Measurements from ENCODE around the gene GMNN. TPM values are rescaled to one million over a fixed set of nuclear protein-coding genes. Genes with fewer than 3 reads are reported as not detected.

GMNN gene
- total RNA-seq, 1 donor: 9.4 TPM

DNA sequence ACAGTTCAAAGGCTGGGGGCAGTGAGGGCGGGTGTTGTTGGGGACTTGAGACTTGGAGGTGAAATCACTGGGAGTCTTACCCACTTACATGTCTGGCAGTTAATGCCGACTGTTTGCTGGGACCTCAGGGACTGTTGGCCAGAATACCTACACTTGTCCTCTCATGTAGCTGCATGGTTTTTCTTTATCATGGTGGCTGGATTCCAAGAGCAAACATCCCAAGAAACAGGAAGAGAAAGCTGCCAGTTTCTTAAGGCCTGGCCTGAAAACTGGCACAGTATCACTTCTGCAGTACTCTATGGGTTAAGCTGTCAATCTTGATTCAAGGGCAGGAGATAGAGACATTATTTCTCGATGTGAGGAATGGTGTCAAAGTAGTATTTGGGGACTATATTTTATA lies 36.0 kb upstream of the GMNN start:
- Histone ChIP-seq H2AFZ (ENCODE audit: low read length) (peak overlapping the region; percentile 79), H3K4me3 (ENCODE audit: insufficient read depth, low read length) (no peak overlapping the region), H3K4me2 (ENCODE audit: insufficient read depth, low read length) (no peak overlapping the region), H3K4me1 (ENCODE audit: insufficient read depth, low read length) (peaks cover 29% of the 10 kb centered on the region), H3K9me3 (ENCODE audit: low read depth, low read length) (no peaks in the 10 kb centered on the region), H3K79me2 (ENCODE audit: insufficient read depth, low read length) (no peaks in the 10 kb centered on the region), H3K27me3 (ENCODE audit: insufficient read depth, low read length) (no peaks in the 10 kb centered on the region), H3K36me3 (ENCODE audit: insufficient read depth, low read length) (no peaks in the 10 kb centered on the region), H3K27ac (ENCODE audit: low read depth, low read length) (no peak overlapping the region), H4K20me1 (ENCODE audit: insufficient read depth, low read length) (no peaks in the 10 kb centered on the region)
- DNase-seq (ENCODE audit: insufficient read length, low spot score, missing footprints): no peak
- TF ChIP-seq CTCF (IDR thresholded peaks at IDR 0.05; ENCODE audit: extremely low read depth, low read depth, low read length): no peak

GRCh38 chr6:24740861-24741260 lies 33.9 kb upstream of the GMNN start:
- H3K36me3 ChIP-seq (ENCODE audit: insufficient read depth, low read length): no peaks in the 10 kb centered on the region
- H3K27me3 ChIP-seq (ENCODE audit: insufficient read depth, low read length): no peaks in the 10 kb centered on the region
- H3K4me2 ChIP-seq (ENCODE audit: insufficient read depth, low read length): no peak overlapping the region
- no peak overlapping the region for H3K4me3 ChIP-seq (ENCODE audit: insufficient read depth, low read length)
- H3K79me2 ChIP-seq (ENCODE audit: insufficient read depth, low read length): no peaks in the 10 kb centered on the region
- TF ChIP-seq CTCF (IDR thresholded peaks at IDR 0.05; ENCODE audit: extremely low read depth, low read depth, low read length): no peak
- no peaks in the 10 kb centered on the region for H3K9me3 ChIP-seq (ENCODE audit: low read depth, low read length)
- peak overlapping the region; percentile 40 for H2AFZ ChIP-seq (ENCODE audit: low read length)
- H3K4me1 ChIP-seq (ENCODE audit: insufficient read depth, low read length): peaks cover 35% of the 10 kb centered on the region
- H4K20me1 ChIP-seq (ENCODE audit: insufficient read depth, low read length): no peaks in the 10 kb centered on the region
- DNase-seq (ENCODE audit: insufficient read length, low spot score, missing footprints): no peak
- H3K27ac ChIP-seq (ENCODE audit: low read depth, low read length): peak overlapping the region; percentile 38

- no peaks in the 10 kb centered on the region for H3K79me2 ChIP-seq (ENCODE audit: insufficient read depth, low read length)
- no peaks in the 10 kb centered on the region for H3K27me3 ChIP-seq (ENCODE audit: insufficient read depth, low read length)
- peak overlapping the region; percentile 86 for H3K4me2 ChIP-seq (ENCODE audit: insufficient read depth, low read length)
- no peak for DNase-seq (ENCODE audit: insufficient read length, low spot score, missing footprints)
- no peak for TF ChIP-seq CTCF (IDR thresholded peaks at IDR 0.05; ENCODE audit: extremely low read depth, low read depth, low read length)
- peak overlapping the region; percentile 94 for H2AFZ ChIP-seq (ENCODE audit: low read length)
- no peaks in the 10 kb centered on the region for H3K9me3 ChIP-seq (ENCODE audit: low read depth, low read length)
- peak overlapping the region; percentile 99 for H3K27ac ChIP-seq (ENCODE audit: low read depth, low read length)
- peaks cover 35% of the 10 kb centered on the region for H3K4me1 ChIP-seq (ENCODE audit: insufficient read depth, low read length)
- no peaks in the 10 kb centered on the region for H4K20me1 ChIP-seq (ENCODE audit: insufficient read depth, low read length)
- H3K4me3 ChIP-seq (ENCODE audit: insufficient read depth, low read length): no peak overlapping the region
- H3K36me3 ChIP-seq (ENCODE audit: insufficient read depth, low read length): no peaks in the 10 kb centered on the region
Measured at GRCh38 chr6:24742216-24742738, 32.5 kb upstream of the GMNN start.

DNA sequence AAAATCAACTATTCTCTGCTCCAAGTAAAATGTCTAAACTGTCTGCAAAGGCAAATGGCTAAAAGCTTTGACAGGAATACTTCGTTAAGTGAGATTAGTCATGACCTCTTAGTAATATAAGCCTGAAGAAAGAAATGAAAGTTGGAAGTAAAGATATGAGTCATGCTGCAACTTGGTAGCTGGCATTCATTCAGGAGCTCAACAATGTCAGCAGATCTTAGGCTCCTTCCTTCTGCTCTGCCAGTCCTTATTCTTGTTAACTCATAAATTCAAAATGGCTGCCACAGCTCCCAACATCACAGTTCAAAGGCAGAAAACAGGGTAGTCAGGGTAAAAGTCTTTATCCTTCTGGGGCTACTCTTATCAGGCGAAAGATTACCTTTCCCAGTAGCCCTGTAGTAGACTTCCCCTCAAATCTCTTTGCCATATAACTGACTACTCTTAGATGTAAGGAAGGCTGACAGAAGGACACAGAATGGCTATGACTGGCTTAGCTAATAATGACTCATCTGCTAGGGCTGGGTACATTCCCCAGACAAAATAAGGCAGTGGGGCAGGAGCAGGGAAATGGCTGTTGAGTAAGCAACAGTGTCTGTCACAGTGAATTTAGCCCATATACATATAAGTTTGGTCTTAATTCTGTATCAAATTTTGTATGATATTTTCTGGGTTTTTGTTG lies 31.3 kb upstream of the GMNN start:
- DNase-seq (ENCODE audit: insufficient read length, low spot score, missing footprints): peak; percentile 89
- Histone ChIP-seq H3K36me3 (ENCODE audit: insufficient read depth, low read length) (no peaks in the 10 kb centered on the region), H3K79me2 (ENCODE audit: insufficient read depth, low read length) (no peaks in the 10 kb centered on the region), H3K27ac (ENCODE audit: low read depth, low read length) (peak overlapping the region; percentile 99), H3K27me3 (ENCODE audit: insufficient read depth, low read length) (no peaks in the 10 kb centered on the region), H2AFZ (ENCODE audit: low read length) (peak overlapping the region; percentile 94), H3K9me3 (ENCODE audit: low read depth, low read length) (no peaks in the 10 kb centered on the region), H4K20me1 (ENCODE audit: insufficient read depth, low read length) (no peaks in the 10 kb centered on the region), H3K4me3 (ENCODE audit: insufficient read depth, low read length) (peak overlapping the region; percentile 57), H3K4me1 (ENCODE audit: insufficient read depth, low read length) (peaks cover 35% of the 10 kb centered on the region), H3K4me2 (ENCODE audit: insufficient read depth, low read length) (peak overlapping the region; percentile 86)
- TF ChIP-seq CTCF (IDR thresholded peaks at IDR 0.05; ENCODE audit: extremely low read depth, low read depth, low read length): no peak

All from osteoblast (primary cell).